ENCODE measurements around the gene TMEM30A.

TMEM30A gene

DNA sequence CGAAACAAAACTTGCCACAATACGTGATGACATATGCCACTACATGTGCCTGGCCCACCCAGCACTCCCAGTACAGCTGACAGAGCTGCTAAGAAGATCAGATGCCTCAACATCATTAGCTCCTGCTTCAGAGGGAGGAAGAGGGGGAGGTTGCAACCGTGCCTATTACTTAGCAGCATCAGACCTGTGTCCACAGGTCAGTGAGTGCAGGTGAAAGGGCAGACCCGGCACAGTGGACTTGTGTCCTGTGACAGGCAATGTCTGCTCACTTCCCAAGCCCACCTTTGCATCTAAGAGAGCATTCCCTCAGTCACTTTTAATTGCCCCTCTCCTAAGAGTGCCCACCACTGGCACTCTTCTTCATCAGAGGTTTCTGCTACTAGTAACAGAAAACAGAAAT lies 69.3 kb downstream of the TMEM30A start:
- DNase-seq (ENCODE audit: low read depth): no peak

DNA sequence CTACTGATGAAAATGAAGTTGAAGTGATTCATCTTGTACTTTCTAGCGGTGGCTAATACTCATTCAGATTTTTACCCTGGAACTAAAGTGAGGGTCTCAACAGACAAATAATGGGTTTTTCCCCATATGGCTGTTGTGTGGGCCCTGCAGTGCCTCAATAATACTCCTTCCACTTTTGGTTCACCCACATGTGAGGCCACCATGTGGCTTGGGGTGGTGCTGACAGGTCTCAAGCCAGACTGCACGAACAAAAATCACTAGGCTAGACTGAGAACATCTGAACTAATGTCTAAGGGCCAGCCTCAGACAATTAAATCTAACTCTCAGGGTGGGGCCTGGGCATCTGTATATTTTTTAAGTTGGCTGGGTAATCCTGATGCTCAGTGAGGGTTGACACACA lies 70.9 kb downstream of the TMEM30A start:
- no peak for DNase-seq (ENCODE audit: low read depth)

DNA sequence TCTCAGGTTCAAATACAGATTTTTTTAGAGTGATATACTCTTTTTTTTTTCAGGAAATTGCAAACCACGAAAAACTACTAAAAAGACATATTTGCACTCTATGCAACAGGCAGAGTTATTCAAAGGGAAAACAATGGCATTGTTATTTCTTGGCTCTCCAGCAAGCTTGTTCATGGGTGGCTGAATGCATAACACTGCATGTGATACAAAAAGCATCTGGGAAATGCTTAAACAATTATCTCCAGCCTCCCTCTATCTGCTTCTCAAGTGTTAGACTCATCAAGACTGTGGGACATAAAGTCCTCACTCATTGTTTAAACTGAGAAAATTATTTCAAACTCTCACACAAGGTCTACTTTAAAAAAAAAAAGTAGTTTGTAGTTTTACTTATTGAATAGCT lies 71.5 kb downstream of the TMEM30A start:
- DNase-seq (ENCODE audit: low read depth): no peak

DNA sequence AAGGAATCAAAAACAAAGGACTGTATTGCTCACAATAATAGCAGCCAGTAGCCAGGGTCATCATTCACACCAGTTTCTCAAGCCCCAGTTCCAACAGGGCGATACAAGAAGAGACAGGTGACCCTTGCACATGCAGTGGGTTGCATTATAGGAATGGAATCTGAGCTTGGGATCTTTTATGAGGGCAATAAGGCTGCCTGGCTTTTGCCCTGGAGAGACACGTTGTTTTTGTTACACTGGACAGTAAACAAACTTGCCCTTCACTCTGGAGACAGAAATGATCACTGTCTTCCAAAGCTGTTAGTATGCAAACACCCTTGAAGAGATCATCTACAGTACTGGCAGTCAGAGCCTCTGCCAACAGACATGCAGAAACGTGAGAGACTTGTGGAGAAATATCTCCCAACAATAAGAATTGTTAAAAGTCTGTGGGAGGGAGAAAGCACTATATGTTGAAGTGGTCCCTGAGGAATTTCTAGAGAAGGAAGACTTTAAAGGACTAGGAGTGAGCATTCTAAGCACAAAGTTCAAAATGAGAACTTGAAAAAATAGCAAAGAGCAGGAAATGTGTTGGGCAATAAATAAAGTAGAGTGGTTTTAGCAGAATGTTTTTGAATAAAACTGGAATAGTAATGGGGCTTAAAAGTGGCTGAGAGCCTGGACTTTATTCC lies 72.5 kb downstream of the TMEM30A start:
- no peak for DNase-seq (ENCODE audit: low read depth)

DNA sequence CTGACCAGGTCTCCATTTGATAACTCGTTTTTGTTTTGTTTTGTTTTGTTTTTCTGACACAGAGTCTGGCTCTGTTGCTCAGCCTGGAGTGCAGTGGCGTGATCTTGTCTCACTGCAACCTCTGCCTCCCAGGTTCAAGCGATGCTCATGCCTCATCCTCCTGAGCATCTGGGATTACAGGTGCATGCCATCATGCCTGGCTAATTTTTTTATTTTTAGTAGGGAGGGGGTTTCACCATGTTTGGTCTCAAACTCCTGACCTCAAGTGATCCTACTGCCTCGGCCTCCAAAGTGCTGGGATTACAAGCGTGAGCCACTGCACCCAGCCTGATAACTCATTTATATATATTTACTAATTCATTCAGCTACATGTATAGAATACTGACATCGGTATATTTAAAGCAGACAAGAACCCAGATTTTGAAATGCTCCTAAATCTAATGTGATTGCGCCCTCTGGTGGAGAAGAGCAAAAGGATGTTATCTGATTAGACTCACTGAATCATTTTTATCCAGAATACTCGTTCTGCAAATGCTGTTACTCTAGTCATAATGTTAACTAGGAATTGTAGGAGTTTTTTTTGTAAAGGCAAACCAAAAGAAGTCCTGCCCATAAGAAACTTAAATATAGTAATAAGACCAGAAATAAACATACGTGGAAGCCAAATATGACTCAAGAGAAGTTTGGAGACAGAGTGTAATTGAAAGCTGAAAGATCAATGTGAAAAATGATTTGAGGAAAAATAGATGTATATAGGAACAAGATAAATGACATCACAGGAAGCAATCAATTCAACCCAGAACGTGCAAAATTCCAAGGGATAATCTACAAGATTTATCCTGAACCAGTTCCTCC lies 73.5 kb downstream of the TMEM30A start:
- DNase-seq (ENCODE audit: low read depth): no peak

DNA sequence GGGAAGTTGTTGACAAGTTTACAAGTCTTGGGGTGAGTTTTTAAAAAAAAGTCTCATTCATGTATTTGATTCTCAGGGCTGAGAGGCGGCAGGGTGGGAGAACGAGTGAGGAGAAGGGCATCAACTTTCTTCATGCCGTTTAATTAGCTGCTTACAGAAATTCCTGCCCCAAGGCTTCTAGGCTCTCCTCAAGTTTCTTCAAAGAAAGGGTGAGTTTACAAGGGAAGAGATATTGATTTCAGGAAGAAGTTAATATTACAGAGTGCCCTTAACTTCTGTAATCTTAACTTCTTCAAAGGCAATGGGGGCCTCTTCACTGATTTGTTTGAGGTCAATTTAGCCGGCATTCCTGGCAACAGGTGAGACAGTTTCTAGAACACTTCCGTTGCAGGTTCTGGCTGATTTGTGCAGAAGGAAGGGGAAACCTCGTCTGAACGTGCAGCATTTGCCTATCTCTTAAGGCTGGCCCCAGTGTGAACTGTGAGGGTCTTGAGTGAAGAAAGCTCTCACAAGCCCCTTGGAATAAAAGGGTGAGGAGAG lies 75.3 kb downstream of the TMEM30A start:
- DNase-seq (ENCODE audit: low read depth): no peak

DNA sequence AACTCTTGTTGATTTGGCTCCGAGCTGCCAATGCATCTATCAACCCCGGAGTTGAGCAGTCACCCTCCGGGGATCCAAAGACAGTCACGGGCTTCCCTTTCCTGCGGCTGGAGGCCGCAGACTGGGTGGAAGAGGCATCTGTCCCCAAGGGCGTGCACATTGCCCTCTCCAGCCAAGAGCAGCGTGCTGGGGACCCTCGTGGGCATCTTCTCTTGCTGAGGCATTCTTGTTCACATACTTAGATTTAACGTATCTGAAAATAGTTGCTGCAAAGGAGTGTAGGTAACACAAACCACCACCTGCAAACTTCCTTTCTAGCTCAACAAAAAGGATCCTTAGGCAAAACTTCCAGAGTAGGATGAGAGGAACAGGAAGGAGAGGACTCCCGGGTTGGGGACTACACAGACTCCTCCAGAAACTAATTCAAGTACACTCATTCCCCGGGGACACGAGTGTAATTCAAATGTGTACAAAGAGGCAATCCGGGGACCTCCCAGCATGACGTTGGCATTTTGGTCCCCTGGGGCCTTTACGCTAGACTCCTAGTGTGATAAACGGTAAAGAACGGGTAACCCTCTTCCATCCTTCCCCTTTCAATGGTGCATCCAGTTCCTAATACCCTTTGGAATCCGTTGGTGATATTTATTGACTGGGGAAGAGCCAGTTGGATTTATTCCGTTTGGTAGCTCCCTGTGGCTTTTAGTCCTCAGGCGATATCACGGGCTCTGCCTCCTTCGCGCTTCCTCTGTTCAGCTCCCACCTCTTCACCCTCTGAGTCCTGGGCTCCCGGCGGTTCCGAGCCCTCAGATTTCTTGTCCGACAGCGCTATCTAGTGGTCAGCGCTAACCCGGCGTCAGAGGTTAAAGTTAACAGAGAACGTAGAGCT lies 76.1 kb downstream of the TMEM30A start:
- peak; percentile 79 for DNase-seq (ENCODE audit: low read depth)

DNA sequence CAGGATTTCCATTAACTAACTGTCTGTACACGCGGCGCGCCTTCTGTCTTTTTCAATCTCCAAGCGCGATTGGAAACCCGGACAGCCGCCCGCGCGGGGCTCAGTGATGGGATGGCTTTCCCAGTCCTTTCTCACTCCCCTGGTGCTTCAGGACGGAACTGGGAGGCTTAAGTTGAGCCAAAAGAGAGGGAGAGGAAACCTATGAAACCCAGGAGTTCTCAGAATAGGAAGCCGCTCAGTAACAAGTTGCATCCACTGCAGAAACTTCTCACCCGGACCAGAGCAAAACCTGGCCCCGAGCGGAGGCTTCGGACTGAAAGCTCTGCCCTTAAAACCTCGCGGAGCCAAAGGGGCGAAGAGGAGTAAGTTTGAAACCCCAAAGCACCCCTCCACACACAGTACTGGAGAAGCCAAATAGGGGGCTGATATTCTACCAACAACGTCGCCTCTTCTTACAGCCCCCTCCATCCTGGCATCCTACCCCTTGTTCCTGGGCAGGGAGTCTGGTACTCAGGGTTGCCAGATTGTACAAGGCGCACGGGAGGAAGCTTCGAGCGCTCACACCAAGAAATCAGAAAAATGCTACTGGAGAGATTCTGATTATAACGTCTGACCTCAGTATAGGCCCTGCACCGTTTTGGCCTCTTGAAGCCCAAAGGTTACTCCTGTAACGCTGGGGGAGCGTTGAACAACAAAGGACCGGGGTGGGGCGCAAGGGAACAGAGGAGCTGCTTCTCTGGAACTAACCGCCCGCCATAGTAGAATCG lies 77.8 kb downstream of the TMEM30A start:
- DNase-seq (ENCODE audit: low read depth): no peak

DNA sequence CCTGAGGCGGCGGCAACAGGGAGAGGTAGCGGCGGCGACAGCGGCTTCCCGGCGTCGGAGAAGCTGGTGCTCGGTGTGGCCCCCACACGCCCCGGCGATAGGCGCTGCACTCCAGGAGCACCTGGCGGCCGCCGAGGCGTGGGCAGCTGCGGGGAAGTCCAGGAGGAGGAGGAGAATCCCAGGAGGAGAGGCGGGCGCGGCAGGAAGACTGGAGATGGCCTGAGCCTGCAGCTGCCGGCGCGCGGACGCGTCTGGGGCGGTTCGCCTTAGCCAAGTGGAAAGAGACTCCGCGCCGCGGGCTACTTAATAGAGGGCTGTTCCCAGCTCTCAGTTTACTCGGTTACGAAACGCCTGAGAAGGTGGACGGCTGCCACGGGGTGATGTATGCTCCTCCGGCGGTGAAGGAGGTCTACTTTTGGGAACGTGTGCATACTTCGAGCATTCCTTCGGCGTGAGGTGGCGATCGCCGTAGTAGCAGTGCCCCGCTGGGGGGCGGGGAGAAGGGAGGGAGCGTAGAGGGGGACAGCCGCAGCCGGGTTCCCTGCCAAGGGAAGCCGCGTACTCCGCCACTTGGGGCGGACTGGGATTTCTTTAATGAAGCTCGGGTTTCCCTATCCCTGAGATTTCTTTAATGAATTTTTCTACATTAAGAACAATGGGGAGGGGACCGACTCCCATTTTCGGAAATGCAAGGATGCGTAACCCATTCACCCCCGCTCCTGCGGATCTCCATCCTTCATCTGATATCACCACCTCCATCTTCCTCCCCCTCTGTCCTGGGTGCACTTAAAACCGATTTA lies 78.6 kb downstream of the TMEM30A start, which contains the start of gene COL12A1:
Gene COL12A1 (minus strand): TSS at position 278 of the 800 bp plus-strand sequence. CDS start 3,261 bp downstream, outside the sequence.
- no peak for DNase-seq (ENCODE audit: low read depth)

DNA sequence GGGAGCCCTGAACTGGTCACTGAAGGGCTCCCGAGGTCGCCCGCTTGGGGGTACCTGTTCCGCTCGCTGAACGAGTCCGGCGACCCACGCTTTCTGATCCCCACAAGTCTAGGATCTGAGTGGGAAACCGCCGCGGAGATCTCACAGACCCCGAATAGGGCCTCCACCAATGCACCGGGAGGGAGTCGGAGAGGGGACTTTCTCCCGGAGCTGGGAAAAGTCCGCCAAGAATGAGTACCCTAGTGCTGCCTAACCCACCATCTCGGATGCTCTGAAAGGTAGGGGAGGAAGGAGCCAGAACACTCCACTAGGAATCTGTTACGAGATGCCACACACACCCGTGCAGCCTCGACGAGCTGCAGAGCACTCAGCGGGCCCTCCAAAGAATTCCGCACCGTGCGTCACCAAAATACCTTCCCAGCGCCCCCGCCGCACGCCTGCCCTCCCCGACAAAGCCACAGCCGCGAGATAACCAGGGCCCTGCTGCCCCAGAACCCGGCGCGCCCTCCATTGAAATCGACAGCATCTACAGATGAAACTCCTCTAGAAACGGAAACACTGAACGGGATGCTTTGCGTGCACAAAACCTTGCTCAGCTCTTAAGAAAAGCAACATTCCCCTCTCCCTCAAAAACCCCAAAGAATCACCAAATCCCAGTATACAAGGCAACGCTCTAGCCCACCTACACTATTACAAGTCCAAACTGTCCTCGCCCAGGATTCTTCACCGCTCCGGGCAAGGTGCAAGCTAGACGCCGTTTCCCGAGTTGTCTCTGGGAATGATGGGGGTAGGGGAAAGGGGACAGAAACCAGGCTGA lies 79.4 kb downstream of the TMEM30A start:
- no peak for DNase-seq (ENCODE audit: low read depth)

DNA sequence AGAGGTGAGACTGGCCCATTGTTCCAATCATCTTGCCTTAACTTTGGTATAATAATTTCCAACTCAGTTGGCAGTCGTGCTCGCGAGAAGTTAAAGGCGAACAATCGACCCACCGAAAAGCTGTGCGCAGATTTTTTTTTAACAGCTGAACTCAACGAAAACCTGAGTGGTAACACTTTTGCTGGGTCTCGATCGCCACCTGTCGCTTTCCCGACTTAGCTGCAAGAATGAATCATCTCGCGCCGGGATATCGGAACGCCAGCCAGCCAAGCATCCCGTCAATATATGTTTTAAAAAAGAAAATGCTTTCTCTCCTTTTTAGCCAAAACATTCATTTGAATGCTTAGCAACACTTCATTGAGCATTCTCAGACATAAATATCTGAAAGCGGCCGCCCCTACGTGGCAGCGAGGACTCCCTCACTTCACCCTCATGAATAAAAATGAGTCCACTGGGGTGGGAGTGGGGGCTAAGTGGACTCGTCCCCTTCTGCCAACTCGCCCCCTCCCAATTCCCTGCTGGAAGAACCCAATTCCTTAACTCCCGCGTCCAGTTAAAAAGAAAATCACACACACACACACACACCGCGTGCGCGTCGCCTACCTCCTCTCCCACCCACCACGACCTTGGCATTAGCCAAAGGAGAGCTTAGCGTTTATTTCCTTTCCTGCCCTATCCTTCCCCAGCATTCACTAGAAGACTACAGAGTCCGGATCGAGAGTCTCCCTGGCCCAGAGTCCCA lies 80.2 kb downstream of the TMEM30A start:
- DNase-seq (ENCODE audit: low read depth): no peak

DNA sequence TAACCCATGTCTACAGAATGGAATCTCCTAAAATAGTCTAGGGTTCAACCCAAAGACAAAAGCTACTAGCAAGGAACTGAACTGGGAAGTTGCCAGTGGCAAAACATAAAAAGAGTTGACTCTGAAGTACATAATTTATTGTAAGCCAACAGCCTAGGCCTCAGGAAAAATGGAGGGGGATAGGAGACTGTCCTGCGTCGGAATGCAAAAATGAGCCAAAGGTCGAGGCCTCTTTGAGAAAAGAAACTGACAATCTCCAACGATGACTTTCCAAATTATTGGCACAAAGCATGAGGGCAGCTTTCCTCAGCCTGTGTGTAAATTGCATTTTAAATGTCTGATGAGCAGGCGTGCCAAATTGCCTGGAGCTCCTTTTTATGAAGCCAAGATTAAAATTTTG lies 80.9 kb downstream of the TMEM30A start:
- DNase-seq (ENCODE audit: low read depth): no peak

All from activated T-cell treated with anti-CD3 and anti-CD28 coated beads for 24 hours (primary cell).